Natural killer cell (primary cell): ENCODE data around the gene UNC13B. TPM values are rescaled to one million over a fixed set of nuclear protein-coding genes. Genes with fewer than 3 reads are reported as not detected.
"Not testable (repeated sequence)": the region's sequence is repeated elsewhere in the genome, so short reads cannot be mapped to it uniquely, and the experiment has no call there.

Experiments used
- ATAC-seq, 3 donors: fragments of 150-1000 bp in 2 of 3; fragments of 200-7000 bp in 1 of 3; cut with Tn5 transposase; 1 replicate in 1 of 3; 2 replicates in 2 of 3; pipeline ENCODE4 v1.10.0; 2021; ENCODE audit warnings: mild to moderate bottlenecking in 2 of 3, moderate library complexity in 2 of 3
- DNase-seq, 2 donors: peaks; one replicate each; pipeline versions ENCODE4 v3.0.0 to v3.0.0-alpha.2; 2013 to 2021; ENCODE audit warnings: mixed read lengths in 1 of 2
- H3K27ac ChIP-seq: one replicate; pipeline ENCODE4 v1.5.1; 2013; ENCODE audit warnings: mild to moderate bottlenecking, low read length
- H3K27me3 ChIP-seq: one replicate; pipeline ENCODE4 v1.6.1; 2013; ENCODE audit warnings: low read length; ENCODE audit not compliant: control insufficient read depth, insufficient read depth
- H3K36me3 ChIP-seq: one replicate; pipeline ENCODE4 v1.6.1; 2013; ENCODE audit warnings: low read length; ENCODE audit not compliant: control insufficient read depth, insufficient read depth
- H3K4me1 ChIP-seq: one replicate; pipeline ENCODE4 v1.6.1; 2013; ENCODE audit warnings: low read length; ENCODE audit not compliant: control insufficient read depth, insufficient read depth
- H3K4me3 ChIP-seq: one replicate; pipeline ENCODE4 v1.5.1; 2013; ENCODE audit warnings: low read length
- H3K9me3 ChIP-seq: one replicate; pipeline ENCODE4 v1.6.1; 2013; ENCODE audit warnings: low read length; ENCODE audit not compliant: control insufficient read depth, insufficient read depth
- H3K27ac Mint-ChIP-seq, 2 donors: one replicate each; pipeline ENCODE4 v1.8.0; 2022; ENCODE audit warnings: mild to moderate bottlenecking in 2 of 2, mixed read lengths in 2 of 2, moderate library complexity in 1 of 2
- H3K27me3 Mint-ChIP-seq, 2 donors: one replicate each; pipeline ENCODE4 v1.8.0; 2022; ENCODE audit warnings: low read depth in 2 of 2, mixed read lengths in 2 of 2
- H3K36me3 Mint-ChIP-seq: one replicate; pipeline ENCODE4 v1.8.0; 2022; ENCODE audit warnings: mixed read lengths
- H3K4me1 Mint-ChIP-seq, 2 donors: one replicate each; pipeline ENCODE4 v1.8.0; 2022; ENCODE audit warnings: mixed read lengths in 2 of 2
- H3K4me3 Mint-ChIP-seq: one replicate; pipeline ENCODE4 v1.8.0; 2022; ENCODE audit warnings: mild to moderate bottlenecking, moderate library complexity, mixed read lengths
- H3K9me3 Mint-ChIP-seq, 2 donors: one replicate each; pipeline ENCODE4 v1.8.0; 2022; ENCODE audit warnings: mixed read lengths in 2 of 2
- WGBS: methylation state at CpG from one replicate; pipeline ENCODE4 v1.1.7; 2013; ENCODE audit warnings: missing lambda C conversion rate; ENCODE audit not compliant: insufficient coverage; 5-methylcytosine and 5-hydroxymethylcytosine counted together
- intact Hi-C: fragments of 100-400 bp; cut with micrococcal nuclease; formaldehyde crosslinking; loops from one replicate; pipeline ENCODE4 v1.14.2; 2022
- total RNA-seq, 4 donors: library from RNA; stranded (reverse); fragments of 120-200 nt in 1 of 4; gene quantifications; one replicate each; pipeline versions ENCODE4 v1.2.3 to v1.2.4, GENCODE V29; 2013 to 2022
- TF ChIP-seq, protein P1 (sequence below): fragments of 200-600 bp; IDR thresholded peaks from one replicate; pipeline ENCODE4 v1.8.0; 2022; ENCODE audit warnings: antibody characterized with exemption

UNC13B gene
- total RNA-seq, 3 donors from 2014 or later (not counting 1 experiment from before 2014, with no cell fraction given): 0.21 to 0.78 (median 0.27) TPM

DNA sequence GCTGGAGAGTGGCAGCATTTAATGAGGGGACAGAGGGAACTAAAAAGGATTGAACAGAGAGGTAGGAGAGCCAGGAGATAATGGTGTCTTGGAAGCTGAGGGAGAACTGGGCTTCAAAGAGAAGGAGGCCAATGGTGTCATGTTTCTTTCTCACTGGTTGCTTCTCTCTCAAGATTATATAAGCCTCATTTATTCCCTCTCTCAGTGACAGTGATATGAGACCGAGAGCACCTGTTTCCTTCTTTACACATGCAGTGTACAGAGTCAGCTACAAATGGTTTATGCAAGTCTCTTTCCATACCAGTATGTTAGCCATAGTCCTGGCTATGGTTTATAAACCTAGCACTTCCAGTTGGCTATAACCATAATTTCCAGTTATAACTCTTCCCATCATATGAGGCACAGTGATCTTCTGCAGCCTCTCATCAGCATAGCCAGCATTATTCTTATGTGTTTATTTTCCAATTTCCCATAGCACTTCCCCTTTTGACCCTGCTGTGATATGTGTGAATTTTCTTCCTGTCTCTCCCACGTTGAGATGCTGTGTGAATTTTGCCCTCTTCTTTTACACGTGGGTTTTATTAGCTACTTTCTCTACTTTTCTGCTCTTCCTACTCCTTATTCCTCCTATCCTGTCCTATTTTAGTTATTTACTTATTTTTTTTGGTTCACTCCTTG is 71.2 kb downstream of the UNC13B start:
- Histone ChIP-seq H3K4me3 (no peak overlapping the region), H3K27me3 (no peaks in the 10 kb centered on the region), H3K36me3 (no peaks in the 10 kb centered on the region), H3K9me3 (no peaks in the 10 kb centered on the region), H3K4me1 (no peaks in the 10 kb centered on the region), H3K27ac (no peak overlapping the region)
- 34% methylated on average over 3 of the region's 3 CpGs for WGBS
- Mint-ChIP-seq H3K36me3 (no peaks in the 10 kb centered on the region), H3K4me3 (no peak overlapping the region), H3K27me3 (peaks cover 0 to 6% of the 10 kb centered on the region in 2 donors), H3K9me3 (no peaks in the 10 kb centered on the region), H3K4me1 (no peaks in the 10 kb centered on the region), H3K27ac (no peak overlapping the region)
- TF ChIP-seq, protein P1, sequence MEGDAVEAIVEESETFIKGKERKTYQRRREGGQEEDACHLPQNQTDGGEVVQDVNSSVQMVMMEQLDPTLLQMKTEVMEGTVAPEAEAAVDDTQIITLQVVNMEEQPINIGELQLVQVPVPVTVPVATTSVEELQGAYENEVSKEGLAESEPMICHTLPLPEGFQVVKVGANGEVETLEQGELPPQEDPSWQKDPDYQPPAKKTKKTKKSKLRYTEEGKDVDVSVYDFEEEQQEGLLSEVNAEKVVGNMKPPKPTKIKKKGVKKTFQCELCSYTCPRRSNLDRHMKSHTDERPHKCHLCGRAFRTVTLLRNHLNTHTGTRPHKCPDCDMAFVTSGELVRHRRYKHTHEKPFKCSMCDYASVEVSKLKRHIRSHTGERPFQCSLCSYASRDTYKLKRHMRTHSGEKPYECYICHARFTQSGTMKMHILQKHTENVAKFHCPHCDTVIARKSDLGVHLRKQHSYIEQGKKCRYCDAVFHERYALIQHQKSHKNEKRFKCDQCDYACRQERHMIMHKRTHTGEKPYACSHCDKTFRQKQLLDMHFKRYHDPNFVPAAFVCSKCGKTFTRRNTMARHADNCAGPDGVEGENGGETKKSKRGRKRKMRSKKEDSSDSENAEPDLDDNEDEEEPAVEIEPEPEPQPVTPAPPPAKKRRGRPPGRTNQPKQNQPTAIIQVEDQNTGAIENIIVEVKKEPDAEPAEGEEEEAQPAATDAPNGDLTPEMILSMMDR: no peak
- intact Hi-C loops: no loop called here
- DNase-seq (no peak), ATAC-seq (no peak)

DNA sequence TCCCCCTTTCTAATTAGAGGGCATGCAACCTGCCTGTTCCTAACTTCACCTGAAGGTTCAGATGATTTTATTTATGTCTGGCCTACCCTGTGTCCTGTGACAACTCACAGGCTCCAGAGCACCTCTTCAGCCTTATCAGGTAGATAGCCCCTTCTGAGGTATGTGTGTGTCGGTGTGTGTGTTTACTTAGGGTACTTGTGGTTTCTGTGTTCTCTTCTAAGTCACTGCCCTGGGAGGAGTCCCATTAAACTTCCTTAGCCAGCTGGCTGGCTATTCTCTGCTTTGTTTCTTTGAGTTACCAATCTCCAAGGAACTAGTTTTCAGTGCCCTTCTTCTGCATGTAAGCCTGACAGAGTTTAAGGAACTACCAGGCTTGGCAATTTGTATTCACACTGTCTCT is 74.9 kb downstream of the UNC13B start:
- Mint-ChIP-seq H3K9me3 (peaks cover 0 to 3% of the 10 kb centered on the region in 2 donors), H3K27me3 (peaks cover 0 to 9% of the 10 kb centered on the region in 2 donors), H3K36me3 (no peaks in the 10 kb centered on the region), H3K27ac (no peak overlapping the region), H3K4me3 (no peak overlapping the region), H3K4me1 (no peaks in the 10 kb centered on the region)
- no peaks in the 10 kb centered on the region for H3K27me3 ChIP-seq
- H3K4me3 ChIP-seq: no peak overlapping the region
- H3K27ac ChIP-seq: no peak overlapping the region
- TF ChIP-seq, protein P1: no peak
- H3K9me3 ChIP-seq: no peaks in the 10 kb centered on the region
- H3K36me3 ChIP-seq: no peaks in the 10 kb centered on the region
- intact Hi-C loops: no loop called here
- no peak for ATAC-seq
- WGBS: 22% methylated on average over 1 of the region's 1 CpG
- H3K4me1 ChIP-seq: no peaks in the 10 kb centered on the region
- DNase-seq: no peak

DNA sequence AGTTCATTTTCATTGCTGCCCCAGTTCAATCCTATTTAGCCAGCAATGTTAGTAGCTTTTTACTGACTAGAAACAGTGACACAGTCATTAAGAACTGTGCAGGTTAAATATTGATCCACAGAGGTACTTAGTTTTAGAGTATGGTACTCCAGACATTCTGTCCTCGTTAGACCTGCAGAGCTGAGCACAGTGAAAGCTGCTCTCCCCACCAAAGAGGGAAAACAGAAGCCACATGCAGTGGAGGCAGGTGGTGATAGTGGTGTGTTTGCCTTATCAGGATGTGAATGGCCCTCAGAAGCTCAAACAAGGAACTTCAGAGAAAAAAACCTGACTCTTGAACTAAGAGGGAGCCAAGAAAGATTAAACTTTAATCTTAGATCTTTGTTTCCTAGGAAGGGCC is 75.5 kb downstream of the UNC13B start:
- ATAC-seq (no peak), DNase-seq (no peak)
- Mint-ChIP-seq H3K36me3 (no peaks in the 10 kb centered on the region), H3K4me3 (no peak overlapping the region), H3K9me3 (peaks cover 0 to 3% of the 10 kb centered on the region in 2 donors), H3K4me1 (no peaks in the 10 kb centered on the region), H3K27me3 (peaks cover under 1 to 9% of the 10 kb centered on the region in 2 donors), H3K27ac (no peak overlapping the region)
- H3K9me3 ChIP-seq: no peaks in the 10 kb centered on the region
- no peaks in the 10 kb centered on the region for H3K27me3 ChIP-seq
- TF ChIP-seq, protein P1: no peak
- WGBS: 33% methylated on average over 1 of the region's 1 CpG
- H3K27ac ChIP-seq: no peak overlapping the region
- no peaks in the 10 kb centered on the region for H3K36me3 ChIP-seq
- intact Hi-C loops: no loop called here
- no peaks in the 10 kb centered on the region for H3K4me1 ChIP-seq
- H3K4me3 ChIP-seq: no peak overlapping the region

DNA sequence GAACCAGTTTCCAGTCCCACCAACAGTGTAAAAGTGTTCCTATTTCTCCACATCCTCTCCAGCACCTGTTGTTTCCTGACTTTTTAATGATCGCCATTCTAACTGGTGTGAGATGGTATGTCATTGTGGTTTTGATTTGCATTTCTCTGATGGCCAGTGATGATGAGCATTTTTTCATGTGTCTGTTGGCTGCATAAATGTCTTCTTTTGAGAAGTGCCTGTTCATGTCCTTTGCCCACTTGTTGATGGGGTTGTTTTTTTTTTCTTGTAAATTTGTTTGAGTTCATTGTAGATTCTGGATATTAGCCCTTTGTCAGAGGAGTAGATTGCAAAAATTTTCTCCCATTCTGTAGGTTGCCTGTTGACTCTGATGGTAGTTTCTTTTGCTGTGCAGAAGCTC is 84.1 kb downstream of the UNC13B start:
- intact Hi-C loops, ATAC-seq, H3K27ac Mint-ChIP-seq, H3K27me3 ChIP-seq, H3K9me3 ChIP-seq, H3K4me1 Mint-ChIP-seq, H3K36me3 Mint-ChIP-seq, H3K27ac ChIP-seq, H3K36me3 ChIP-seq, H3K9me3 Mint-ChIP-seq, H3K4me3 ChIP-seq, H3K4me3 Mint-ChIP-seq, H3K4me1 ChIP-seq, DNase-seq: not testable (repeated sequence)
- WGBS: no CpG with 5 or more reads among the region's 1 CpG
- H3K27me3 Mint-ChIP-seq: peaks cover 14 to 33% of the 10 kb centered on the region in 2 donors
